ENCODE data around the gene VDAC1. TPM values are rescaled to one million over a fixed set of nuclear protein-coding genes. Genes with fewer than 3 reads are reported as not detected.

Gene VDAC1
- total and polyA plus RNA-seq, 12 donors = 229 to 609 (median 529) TPM

- H3K27ac ChIP-seq = no peak overlapping the region
- H3K27me3 ChIP-seq = peaks cover 0 to 12% (median 0%) of the 10 kb centered on the region in 7 donors
- intact Hi-C loops (cut with DNase I) = no loop called here
- H3K4me3 ChIP-seq = no peak overlapping the region
- 89 to 90% methylated on average over 5 of the region's 5 CpGs for WGBS, 2 donors
- H3K9me3 ChIP-seq = no peaks in the 10 kb centered on the region
- no peaks in the 10 kb centered on the region for H3K36me3 ChIP-seq
- DNase-seq (no peak), ATAC-seq (no peak)
- H3K4me1 ChIP-seq = no peaks in the 10 kb centered on the region
- TF ChIP-seq CTCF (IDR thresholded peaks at IDR 0.05) = no peak
Measured at GRCh38 chr5:134027288-134027615, 22.5 kb upstream of the VDAC1 start.

- peak in 6 of 8 donors; percentile 36 to 65 (median 48) for ATAC-seq
- intact Hi-C loops (cut with DNase I) = no loop called here
Measured at GRCh38 chr5:134026521-134027287, 21.9 kb upstream of the VDAC1 start.

GRCh38 chr5:134025786-134026185 lies 21.0 kb upstream of the VDAC1 start:
- no peak overlapping the region for H3K27ac ChIP-seq
- ATAC-seq (no peak), DNase-seq (no peak)
- TF ChIP-seq CTCF (IDR thresholded peaks at IDR 0.05) = no peak
- intact Hi-C loops (cut with DNase I) = no loop called here
- 85 to 86% methylated on average over 5 of the region's 5 CpGs for WGBS, 2 donors
- no peak overlapping the region for H3K4me3 ChIP-seq
- no peaks in the 10 kb centered on the region for H3K36me3 ChIP-seq
- H3K27me3 ChIP-seq = peaks cover 0 to 12% (median 0%) of the 10 kb centered on the region in 7 donors
- H3K9me3 ChIP-seq = no peaks in the 10 kb centered on the region
- peaks cover 0 to 14% (median 0%) of the 10 kb centered on the region in 9 donors for H3K4me1 ChIP-seq

More at GRCh38 chr5:134026521-134027287, 21.9 kb upstream of the VDAC1 start:
- Histone ChIP-seq H3K9me3 (no peaks in the 10 kb centered on the region), H3K36me3 (no peaks in the 10 kb centered on the region), H3K4me1 (peaks cover 0 to 5% (median 0%) of the 10 kb centered on the region in 9 donors), H3K4me3 (no peak overlapping the region), H3K27me3 (peaks cover 0 to 12% (median 0%) of the 10 kb centered on the region in 7 donors), H3K27ac (no peak overlapping the region)
- TF ChIP-seq CTCF (IDR thresholded peaks at IDR 0.05) = peak in 8 of 9 donors; percentile 15 to 52 (median 45)
- 63 to 66% methylated on average over 6 of the region's 6 CpGs for WGBS, 2 donors
- peak in 1 of 2 donors; percentile 19 for DNase-seq

- Histone ChIP-seq H3K27me3 (peaks cover 0 to 12% (median 0%) of the 10 kb centered on the region in 7 donors), H3K4me3 (no peak overlapping the region), H3K4me1 (peaks cover 0 to 14% (median 0%) of the 10 kb centered on the region in 9 donors), H3K36me3 (no peaks in the 10 kb centered on the region), H3K9me3 (no peaks in the 10 kb centered on the region), H3K27ac (no peak overlapping the region)
- no peak for TF ChIP-seq CTCF (IDR thresholded peaks at IDR 0.05)
- ATAC-seq = no peak
- WGBS, 2 donors = 69 to 80% methylated on average over 2 of the region's 2 CpGs
- DNase-seq = no peak
- intact Hi-C loops (cut with DNase I) = no loop called here
Measured at GRCh38 chr5:134024811-134025210, 20.0 kb upstream of the VDAC1 start.
